ENCODE measurements around the gene SLC35D2.

DNA sequence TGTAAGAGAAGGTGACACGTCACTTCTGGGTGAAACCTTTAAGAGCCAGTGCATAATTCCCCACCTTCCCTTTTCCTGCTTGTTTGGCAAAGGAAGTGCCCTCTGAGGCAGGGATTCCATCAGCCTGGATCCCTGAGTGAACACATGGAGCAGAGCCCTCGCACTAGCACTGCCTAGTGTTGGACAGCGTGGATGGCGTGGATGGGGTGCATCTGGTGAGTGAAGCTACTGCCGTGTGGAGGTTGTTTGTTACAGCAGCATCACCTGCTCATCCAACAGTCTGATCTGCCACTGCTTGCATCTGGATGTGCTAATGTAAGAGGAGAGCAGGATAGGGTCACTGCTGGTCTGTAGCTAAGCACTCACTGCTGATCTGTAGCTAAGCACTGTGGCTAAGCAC, 35.2 kb downstream of the SLC35D2 start:
- TF ChIP-seq, protein P1, sequence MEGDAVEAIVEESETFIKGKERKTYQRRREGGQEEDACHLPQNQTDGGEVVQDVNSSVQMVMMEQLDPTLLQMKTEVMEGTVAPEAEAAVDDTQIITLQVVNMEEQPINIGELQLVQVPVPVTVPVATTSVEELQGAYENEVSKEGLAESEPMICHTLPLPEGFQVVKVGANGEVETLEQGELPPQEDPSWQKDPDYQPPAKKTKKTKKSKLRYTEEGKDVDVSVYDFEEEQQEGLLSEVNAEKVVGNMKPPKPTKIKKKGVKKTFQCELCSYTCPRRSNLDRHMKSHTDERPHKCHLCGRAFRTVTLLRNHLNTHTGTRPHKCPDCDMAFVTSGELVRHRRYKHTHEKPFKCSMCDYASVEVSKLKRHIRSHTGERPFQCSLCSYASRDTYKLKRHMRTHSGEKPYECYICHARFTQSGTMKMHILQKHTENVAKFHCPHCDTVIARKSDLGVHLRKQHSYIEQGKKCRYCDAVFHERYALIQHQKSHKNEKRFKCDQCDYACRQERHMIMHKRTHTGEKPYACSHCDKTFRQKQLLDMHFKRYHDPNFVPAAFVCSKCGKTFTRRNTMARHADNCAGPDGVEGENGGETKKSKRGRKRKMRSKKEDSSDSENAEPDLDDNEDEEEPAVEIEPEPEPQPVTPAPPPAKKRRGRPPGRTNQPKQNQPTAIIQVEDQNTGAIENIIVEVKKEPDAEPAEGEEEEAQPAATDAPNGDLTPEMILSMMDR (IDR thresholded peaks at IDR 0.05; ENCODE audit: low read depth, low read length) = no peak
- TF ChIP-seq, protein P2, sequence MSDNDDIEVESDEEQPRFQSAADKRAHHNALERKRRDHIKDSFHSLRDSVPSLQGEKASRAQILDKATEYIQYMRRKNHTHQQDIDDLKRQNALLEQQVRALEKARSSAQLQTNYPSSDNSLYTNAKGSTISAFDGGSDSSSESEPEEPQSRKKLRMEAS (IDR thresholded peaks at IDR 0.05; ENCODE audit: low read depth, low read length) = no peak
- TF ChIP-seq POLR2A (IDR thresholded peaks at IDR 0.05; ENCODE audit: extremely low read depth, insufficient read length) = no peak
